GM12891 (cell line): ENCODE measurements around the gene CLIP1.

Experiments used
- POLR2A ChIP-seq: IDR thresholded peaks from 2 replicates; pipeline ENCODE4 v1.6.1; 2011; ENCODE audit warnings: low read depth, low read length, control low read depth
- POLR2AphosphoS5 ChIP-seq: IDR thresholded peaks from 2 replicates; pipeline ENCODE4 v1.6.1; 2011; ENCODE audit warnings: low read depth, low read length, control low read depth
- POU2F2 ChIP-seq: IDR thresholded peaks from 2 replicates; pipeline ENCODE4 v1.6.1; 2011; ENCODE audit warnings: low read depth, mild to moderate bottlenecking, control low read depth, low read length, moderate library complexity

DNA sequence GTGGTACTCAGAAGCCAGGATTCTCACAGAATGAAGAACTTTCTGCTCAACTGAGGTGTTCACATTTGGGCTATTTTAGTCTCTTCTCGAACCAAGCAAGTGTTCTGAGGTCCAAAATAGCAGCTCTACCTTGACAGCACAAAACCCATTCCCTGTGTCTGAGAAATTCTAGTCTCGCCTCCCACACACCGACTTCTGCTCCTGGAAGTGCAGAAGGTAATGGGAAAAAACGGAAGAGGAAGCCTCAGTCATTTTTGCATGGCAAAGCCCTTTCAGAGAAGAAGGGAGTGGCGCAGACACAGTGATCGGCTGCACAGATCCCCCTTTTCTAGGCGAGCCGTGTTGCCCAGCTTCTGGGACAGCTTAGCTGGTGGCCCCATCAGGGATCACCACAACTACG lies 125.0 kb downstream of the CLIP1 start:
- no peak for TF ChIP-seq POLR2A
- no peak for TF ChIP-seq POLR2AphosphoS5
- no peak for TF ChIP-seq POU2F2
